Thoracic aorta (tissue), 2 donors: ENCODE data around the gene TGFB1I1. TPM values are rescaled to one million over a fixed set of nuclear protein-coding genes. Genes with fewer than 3 reads are reported as not detected.

ENCODE experiments used
- ATAC-seq: fragments of 150-250 bp; one replicate; pipeline ENCODE4 v1.8.0; 2017; ENCODE audit warnings: low read depth; ENCODE audit not compliant: insufficient number of reproducible peaks, low FRiP score
- DNase-seq: peaks from one replicate; pipeline ENCODE4 v3.0.0-alpha.2; 2020; ENCODE audit warnings: low spot score
- H3K27ac ChIP-seq, 2 donors: fragments of 200-600 bp; sonication (generic); 1 replicate in 1 of 2; 2 replicates in 1 of 2; pipeline ENCODE4 v1.5.1; 2016; ENCODE audit warnings: mild to moderate bottlenecking in 2 of 2, moderate library complexity in 2 of 2
- H3K27me3 ChIP-seq: fragments of 200-600 bp; sonication (generic); replicated peaks from 2 replicates; pipeline ENCODE4 v1.6.0; 2016; ENCODE audit warnings: mild to moderate bottlenecking; ENCODE audit not compliant: insufficient read depth
- H3K36me3 ChIP-seq: fragments of 200-600 bp; sonication (generic); one replicate; pipeline ENCODE4 v1.5.1; 2016
- H3K4me1 ChIP-seq, 2 donors: fragments of 200-600 bp; sonication (generic); 1 replicate in 1 of 2; 2 replicates in 1 of 2; pipeline versions ENCODE4 v1.5.1 to v1.6.0; 2016; ENCODE audit warnings: low read depth in 2 of 2, mild to moderate bottlenecking in 1 of 2; ENCODE audit not compliant: control insufficient read depth in 1 of 2
- H3K4me3 ChIP-seq: fragments of 200-600 bp; sonication (generic); 2 replicates; pipeline ENCODE4 v1.5.1; 2016; ENCODE audit warnings: mild to moderate bottlenecking
- H3K9me3 ChIP-seq: fragments of 200-600 bp; sonication (generic); 2 replicates; pipeline ENCODE4 v1.5.1; 2016
- total RNA-seq, 2 donors: library from RNA; depleted of rRNA; stranded (reverse); fragments of >200 nt; gene quantifications; one replicate each; pipeline versions ENCODE4 v1.1.0 to v1.2.3, GENCODE V29; 2016
- TF ChIP-seq, protein P1 (sequence below): fragments of 200-600 bp; sonication (generic); IDR thresholded peaks from one replicate; pipeline ENCODE4 v1.5.1; 2019; ENCODE audit warnings: antibody characterized with exemption

Gene TGFB1I1
- total RNA-seq = 100 to 1,000 TPM; 192 to 231 TPM

DNA sequence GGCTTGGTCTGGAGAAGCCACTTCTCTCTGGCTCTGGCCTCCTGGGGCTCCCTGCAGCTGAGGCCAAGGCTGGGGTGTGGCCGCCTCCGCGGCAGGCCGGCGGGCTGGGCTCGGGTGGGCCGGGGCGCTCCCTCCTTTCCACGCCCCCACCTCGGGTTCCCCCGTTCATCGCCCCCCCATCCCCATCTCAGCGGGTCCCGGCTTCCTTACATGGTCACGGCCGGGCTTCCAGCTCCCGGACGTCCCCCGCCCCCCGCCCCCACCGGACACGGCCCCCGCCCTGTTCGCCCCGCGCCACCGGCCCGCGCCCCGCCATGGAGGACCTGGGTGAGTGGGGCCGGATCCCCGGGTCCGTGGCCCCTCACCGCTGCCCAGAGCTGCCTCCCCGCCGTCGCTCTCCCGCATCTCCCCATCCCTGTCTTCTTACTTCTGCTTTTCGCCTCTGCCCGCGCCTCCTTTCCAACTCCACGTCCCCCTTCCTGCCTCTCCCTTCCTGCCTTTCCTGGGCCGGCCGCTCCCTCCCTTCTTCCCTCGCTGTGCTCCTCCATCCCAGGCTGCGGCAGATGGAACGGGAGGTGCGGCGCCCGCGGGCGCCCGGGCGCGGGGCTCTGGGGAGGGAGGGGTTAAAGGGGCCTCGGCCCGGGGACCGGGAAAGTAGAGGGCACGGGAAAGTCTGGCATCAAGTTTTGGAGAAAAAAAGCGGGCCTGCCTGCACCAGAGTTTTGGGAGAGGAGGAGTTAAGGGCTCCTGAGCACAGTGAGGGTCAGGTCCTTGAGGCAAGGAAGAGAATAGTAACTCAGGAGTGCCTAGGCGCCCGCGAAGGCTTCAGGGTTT lies at the start of gene TGFB1I1:
Gene TGFB1I1 (plus strand): TSS at position 278 of the 834 bp plus-strand sequence. CDS start 37 bp downstream, at position 315.
- Histone ChIP-seq H3K36me3 (peaks cover 38% of the 10 kb centered on the region), H3K27ac (peak within 1 kb of the TSS; percentile 100), H3K9me3 (no peaks in the 10 kb centered on the region), H3K27me3 (no peaks in the 10 kb centered on the region), H3K4me3 (peak within 1 kb of the TSS; percentile 100), H3K4me1 (peaks cover 13 to 30% of the 10 kb centered on the region in 2 donors)
- TF ChIP-seq, protein P1, sequence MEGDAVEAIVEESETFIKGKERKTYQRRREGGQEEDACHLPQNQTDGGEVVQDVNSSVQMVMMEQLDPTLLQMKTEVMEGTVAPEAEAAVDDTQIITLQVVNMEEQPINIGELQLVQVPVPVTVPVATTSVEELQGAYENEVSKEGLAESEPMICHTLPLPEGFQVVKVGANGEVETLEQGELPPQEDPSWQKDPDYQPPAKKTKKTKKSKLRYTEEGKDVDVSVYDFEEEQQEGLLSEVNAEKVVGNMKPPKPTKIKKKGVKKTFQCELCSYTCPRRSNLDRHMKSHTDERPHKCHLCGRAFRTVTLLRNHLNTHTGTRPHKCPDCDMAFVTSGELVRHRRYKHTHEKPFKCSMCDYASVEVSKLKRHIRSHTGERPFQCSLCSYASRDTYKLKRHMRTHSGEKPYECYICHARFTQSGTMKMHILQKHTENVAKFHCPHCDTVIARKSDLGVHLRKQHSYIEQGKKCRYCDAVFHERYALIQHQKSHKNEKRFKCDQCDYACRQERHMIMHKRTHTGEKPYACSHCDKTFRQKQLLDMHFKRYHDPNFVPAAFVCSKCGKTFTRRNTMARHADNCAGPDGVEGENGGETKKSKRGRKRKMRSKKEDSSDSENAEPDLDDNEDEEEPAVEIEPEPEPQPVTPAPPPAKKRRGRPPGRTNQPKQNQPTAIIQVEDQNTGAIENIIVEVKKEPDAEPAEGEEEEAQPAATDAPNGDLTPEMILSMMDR = no peak
- DNase-seq (no peak), ATAC-seq (peak; percentile 24)

DNA sequence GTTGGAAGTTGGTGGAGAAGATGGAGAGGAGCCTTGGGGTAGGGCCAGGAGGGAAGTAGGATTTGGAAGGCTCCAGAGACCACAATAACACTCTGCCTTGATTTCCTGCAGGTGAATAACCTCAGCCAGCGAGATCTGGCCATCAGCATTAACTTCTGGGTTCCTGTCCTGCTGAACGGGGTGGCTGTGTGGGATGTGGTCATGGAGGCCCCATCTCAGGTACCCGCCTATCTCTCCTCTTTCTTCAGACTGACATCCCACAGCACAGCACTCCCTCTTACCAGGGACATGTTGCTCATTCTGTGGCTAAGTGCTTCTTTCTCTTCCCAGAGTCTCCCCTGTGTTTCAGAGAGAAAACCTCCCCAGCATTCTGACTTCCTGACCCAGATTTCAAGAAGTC lies 48.7 kb upstream of the TGFB1I1 start:
- DNase-seq = no peak
- Histone ChIP-seq H3K27me3 (no peaks in the 10 kb centered on the region), H3K36me3 (no peaks in the 10 kb centered on the region), H3K4me1 (peaks cover 0 to 9% of the 10 kb centered on the region in 2 donors), H3K27ac (no peak overlapping the region), H3K4me3 (no peak overlapping the region), H3K9me3 (no peaks in the 10 kb centered on the region)
- TF ChIP-seq, protein P1 = no peak
- no peak for ATAC-seq

DNA sequence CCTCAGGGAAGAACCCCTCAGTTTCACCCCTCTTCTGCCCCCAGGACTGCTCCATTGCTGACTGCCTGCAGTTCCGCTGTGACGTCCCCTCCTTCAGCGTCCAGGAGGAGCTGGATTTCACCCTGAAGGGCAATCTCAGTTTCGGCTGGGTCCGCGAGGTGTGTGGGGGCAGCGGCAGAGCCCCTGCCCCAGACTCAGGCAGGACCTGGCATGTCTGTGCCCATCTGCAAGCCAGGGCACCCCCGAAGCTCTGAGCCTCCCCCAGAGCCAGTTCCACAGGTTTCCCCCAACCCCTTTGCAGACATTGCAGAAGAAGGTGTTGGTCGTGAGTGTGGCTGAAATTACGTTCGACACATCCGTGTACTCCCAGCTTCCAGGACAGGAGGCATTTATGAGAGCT lies 48.2 kb upstream of the TGFB1I1 start:
- TF ChIP-seq, protein P1 = no peak
- H3K4me3 ChIP-seq = no peak overlapping the region
- no peak overlapping the region for H3K27ac ChIP-seq
- H3K4me1 ChIP-seq = peaks cover 0 to 10% of the 10 kb centered on the region in 2 donors
- no peaks in the 10 kb centered on the region for H3K9me3 ChIP-seq
- H3K36me3 ChIP-seq = no peaks in the 10 kb centered on the region
- DNase-seq (no peak), ATAC-seq (no peak)
- H3K27me3 ChIP-seq = no peaks in the 10 kb centered on the region

DNA sequence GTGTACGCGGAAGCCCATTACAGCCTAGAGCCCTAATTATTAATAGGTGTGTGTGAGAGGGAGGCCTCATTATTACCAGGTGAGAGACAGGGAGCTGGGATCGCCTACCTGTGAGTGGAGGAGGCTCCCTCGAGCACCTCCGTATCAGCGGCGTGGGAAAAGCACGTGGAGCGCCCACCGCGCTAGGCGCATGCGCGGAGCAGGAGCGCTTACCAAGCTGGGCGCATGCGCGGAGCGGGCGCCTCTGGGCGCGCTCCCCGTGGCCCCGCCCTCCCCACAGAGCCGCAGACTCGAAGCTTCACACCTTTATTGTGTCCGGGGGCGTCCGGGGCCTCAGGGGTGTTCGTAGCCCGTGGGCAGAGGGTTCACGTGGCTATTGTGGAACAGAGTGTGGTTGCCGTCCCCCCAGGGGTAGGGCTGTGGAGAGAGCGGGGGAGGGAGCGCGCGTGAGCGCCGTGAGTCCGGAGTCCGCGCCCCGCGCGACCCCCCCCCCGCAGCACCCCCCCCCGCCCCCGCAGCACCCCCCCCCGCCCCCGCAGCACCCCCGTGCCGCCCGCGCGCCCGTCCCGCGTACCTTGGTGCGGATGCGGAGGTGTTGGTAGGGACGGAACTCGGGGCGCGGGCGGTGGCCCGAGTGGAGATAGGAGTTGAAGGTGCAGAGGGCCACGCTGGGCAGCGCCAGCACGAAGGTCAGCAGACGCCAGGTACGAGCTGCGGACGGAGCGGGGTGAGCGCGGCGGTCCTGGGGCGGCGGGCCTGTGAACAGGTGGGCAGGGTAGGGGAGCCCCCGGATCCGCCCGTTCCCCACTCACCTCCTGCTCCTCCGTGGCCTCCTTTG lies 44.3 kb upstream of the TGFB1I1 start:
- H3K27ac ChIP-seq = peak overlapping the region in 1 of 2 donors; percentile 11
- TF ChIP-seq, protein P1 = no peak
- peaks cover 0 to 10% of the 10 kb centered on the region in 2 donors for H3K4me1 ChIP-seq
- ATAC-seq (no peak), DNase-seq (no peak)
- H3K36me3 ChIP-seq = no peaks in the 10 kb centered on the region
- H3K27me3 ChIP-seq = no peaks in the 10 kb centered on the region
- H3K4me3 ChIP-seq = peak overlapping the region; percentile 65
- H3K9me3 ChIP-seq = no peaks in the 10 kb centered on the region

DNA sequence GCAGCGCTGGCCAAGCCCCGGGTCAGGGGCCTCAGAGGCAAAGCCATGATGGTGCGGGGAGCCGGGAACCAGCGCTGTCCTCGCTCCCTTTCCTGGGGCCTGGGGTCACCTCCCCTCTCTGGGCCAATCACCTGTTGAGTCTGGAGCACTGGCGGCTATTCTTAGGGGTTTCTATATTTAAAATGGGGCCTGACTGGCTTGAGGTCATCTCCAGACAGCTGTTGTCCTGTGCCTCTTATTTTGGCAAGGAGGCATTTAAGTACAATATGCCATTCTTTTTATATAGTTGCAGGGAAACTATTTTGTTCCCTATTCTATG lies 43.7 kb upstream of the TGFB1I1 start, which contains the start of gene COX6A2:
Gene COX6A2 (minus strand): TSS at position 82 of the 319 bp plus-strand sequence. CDS start 35 bp downstream, at position 47.
- H3K36me3 ChIP-seq = no peaks in the 10 kb centered on the region
- DNase-seq = no peak
- no peak for ATAC-seq

More for the DNA sequence above, 43.7 kb upstream of the TGFB1I1 start, which contains the start of gene COX6A2:
- no peaks in the 10 kb centered on the region for H3K27me3 ChIP-seq
- peak within 1 kb of the TSS; percentile 65 for H3K4me3 ChIP-seq
- no peaks in the 10 kb centered on the region for H3K9me3 ChIP-seq
- TF ChIP-seq, protein P1 = no peak
- peaks cover 0 to 10% of the 10 kb centered on the region in 2 donors for H3K4me1 ChIP-seq
- peak within 1 kb of the TSS in 1 of 2 donors; percentile 11 for H3K27ac ChIP-seq
